ENCODE measurements around the gene CRIP3.
A peak's percentile ranks its signal among the peaks of the same experiment; 100 is the strongest.

The CRIP3 gene

GRCh38 chr6:43273707-43274106 lies 34.9 kb downstream of the CRIP3 start:
- DNase-seq (ENCODE audit: low read depth), result no peak

- no peak for DNase-seq (ENCODE audit: low read depth)
These were observed 36.7 kb downstream of the CRIP3 start for GRCh38 chr6:43271944-43272343.

- DNase-seq (ENCODE audit: low read depth), result no peak
These were observed 37.4 kb downstream of the CRIP3 start for GRCh38 chr6:43271103-43271815.

GRCh38 chr6:43269273-43270007 lies 39.2 kb downstream of the CRIP3 start:
- peak; percentile 19 for DNase-seq (ENCODE audit: low read depth)

- no peak for DNase-seq (ENCODE audit: low read depth)
These were observed 39.8 kb downstream of the CRIP3 start for GRCh38 chr6:43268782-43269272.

- no peak for DNase-seq (ENCODE audit: low read depth)
These were observed 40.3 kb downstream of the CRIP3 start for GRCh38 chr6:43268355-43268700.

GRCh38 chr6:43267619-43268354 lies 40.8 kb downstream of the CRIP3 start:
- no peak for DNase-seq (ENCODE audit: low read depth)

GRCh38 chr6:43265564-43265963 lies 43.1 kb downstream of the CRIP3 start:
- DNase-seq (ENCODE audit: low read depth), result no peak

- DNase-seq (ENCODE audit: low read depth), result no peak
These were observed 44.0 kb downstream of the CRIP3 start for GRCh38 chr6:43264599-43265145.

- peak; percentile 63 for DNase-seq (ENCODE audit: low read depth)
These were observed 45.1 kb downstream of the CRIP3 start for GRCh38 chr6:43263314-43264178.

- no peak for DNase-seq (ENCODE audit: low read depth)
These were observed 45.8 kb downstream of the CRIP3 start for GRCh38 chr6:43262780-43263313.

- no peak for DNase-seq (ENCODE audit: low read depth)
These were observed 46.4 kb downstream of the CRIP3 start for GRCh38 chr6:43262000-43262779.

GRCh38 chr6:43261198-43261597 lies 47.4 kb downstream of the CRIP3 start:
- DNase-seq (ENCODE audit: low read depth), result no peak

GRCh38 chr6:43260791-43261190 lies 47.8 kb downstream of the CRIP3 start:
- DNase-seq (ENCODE audit: low read depth), result no peak

- no peak for DNase-seq (ENCODE audit: low read depth)
These were observed 49.6 kb downstream of the CRIP3 start for GRCh38 chr6:43258807-43259686.

- no peak for DNase-seq (ENCODE audit: low read depth)
These were observed 50.4 kb downstream of the CRIP3 start for GRCh38 chr6:43258180-43258579.

GRCh38 chr6:43257367-43258145 lies 51.1 kb downstream of the CRIP3 start:
- DNase-seq (ENCODE audit: low read depth), result no peak

GRCh38 chr6:43256670-43257366 lies 51.8 kb downstream of the CRIP3 start:
- no peak for DNase-seq (ENCODE audit: low read depth)
